K562 (cell line): ENCODE data around the gene MFAP2. TPM values are rescaled to one million over a fixed set of nuclear protein-coding genes. Genes with fewer than 3 reads are reported as not detected.
"Not testable (repeated sequence)": the region's sequence is repeated elsewhere in the genome, so short reads cannot be mapped to it uniquely, and the experiment has no call there.

Source experiments
- ATAC-seq: fragments of 200-7000 bp; cut with Tn5 transposase; 3 replicates; pipeline ENCODE4 v1.9.1; 2020; ENCODE audit warnings: moderate library complexity
- BruUV-seq: library from RNA; stranded (reverse); fragments of 400-500 nt; replicated peaks from 2 replicates; lab custom pipeline; 2021; lab: Mats Ljungman, UMichigan
- CTCF ChIA-PET: fragments of 300-600 bp; formaldehyde crosslinking; extraction: SDS; loops from one replicate; lab custom pipeline; 2021; ENCODE audit warnings: low intra/inter-chr PET ratio; lab: Yijun Ruan, JAX
- POLR2A ChIA-PET: fragments of 300-600, 350-650 bp; sonication (Branson Sonifier 250); formaldehyde crosslinking; extraction: SDS; loops from one replicate; lab custom pipeline; 2021; ENCODE audit warnings: antibody characterized with exemption, inconsistent platforms; lab: Yijun Ruan, JAX
- DNase-seq, 4 experiments: peaks; one replicate each; pipeline versions ENCODE4 v3.0.0 to v3.0.0-alpha.2; 2011 to 2018; ENCODE audit warnings: low spot score in 3 of 4, mixed read lengths in 3 of 4; ENCODE audit errors: extremely low read depth in 1 of 4
- FAIRE-seq: peaks from 2 replicates; lab custom pipeline; 2011; peaks lifted over from hg19 to GRCh38; lab: Jason Lieb, UNC
- H2AFZ ChIP-seq: 2 replicates; pipeline ENCODE4 v1.6.0; 2011; ENCODE audit warnings: low read depth, low read length, control low read depth, inconsistent platforms
- H3K27ac ChIP-seq: fragments of 200-600 bp; 3 replicates; pipeline ENCODE4 v1.8.0; 2011; ENCODE audit warnings: low read depth, mild to moderate bottlenecking, control low read depth, inconsistent platforms, low read length, moderate library complexity, mixed read lengths; ENCODE audit errors: extremely low read depth
- H3K27me3 ChIP-seq, 2 experiments: fragments of 300-600 bp in 1 of 2; 2 replicates in 1 of 2; 3 replicates in 1 of 2; pipeline versions ENCODE4 v1.6.0 to v1.8.0; 2011; ENCODE audit warnings: inconsistent platforms in 2 of 2, low read length in 2 of 2, mild to moderate bottlenecking in 1 of 2, mixed read lengths in 1 of 2, moderate library complexity in 1 of 2; ENCODE audit not compliant: control insufficient read depth in 2 of 2, insufficient read depth in 2 of 2
- H3K36me3 ChIP-seq: fragments of 300-600 bp; 3 replicates; pipeline ENCODE4 v1.8.0; 2011; ENCODE audit warnings: mild to moderate bottlenecking, low read length, inconsistent platforms; ENCODE audit not compliant: control insufficient read depth, insufficient read depth
- H3K4me1 ChIP-seq, 2 experiments: fragments of 200-600 bp in 1 of 2; replicated peaks in 1 of 2; 2 replicates in 1 of 2; 3 replicates in 1 of 2; pipeline versions ENCODE4 v1.5.1 to v1.8.0; 2011; ENCODE audit warnings: inconsistent platforms in 2 of 2, low read length in 2 of 2, mild to moderate bottlenecking in 1 of 2, mixed read lengths in 1 of 2, moderate library complexity in 1 of 2; ENCODE audit not compliant: control insufficient read depth in 2 of 2, insufficient read depth in 2 of 2
- H3K4me2 ChIP-seq: 2 replicates; pipeline ENCODE4 v1.6.1; 2011; ENCODE audit warnings: low read length, control low read depth, inconsistent platforms, mixed read lengths; ENCODE audit not compliant: insufficient read depth
- H3K4me3 ChIP-seq: fragments of 200-600 bp; sonication (generic), shearing (Covaris generic); 2 replicates; pipeline ENCODE4 v1.5.1; 2016; ENCODE audit warnings: control low read depth, inconsistent platforms
- H3K79me2 ChIP-seq: fragments of 200-600 bp; 3 replicates; pipeline ENCODE4 v1.8.0; 2011; ENCODE audit warnings: low read length, inconsistent platforms; ENCODE audit not compliant: control insufficient read depth, insufficient read depth
- H3K9ac ChIP-seq, 2 experiments: 2 replicates each; pipeline versions ENCODE4 v1.6.0 to v1.6.1; 2011; ENCODE audit warnings: low read depth in 2 of 2, low read length in 2 of 2, control low read depth in 1 of 2, inconsistent platforms in 1 of 2, mild to moderate bottlenecking in 1 of 2, mixed read lengths in 1 of 2; ENCODE audit not compliant: insufficient read depth in 1 of 2
- H3K9me1 ChIP-seq: one replicate; pipeline ENCODE4 v1.6.0; 2011; ENCODE audit warnings: inconsistent platforms, mild to moderate bottlenecking, low read length, moderate library complexity; ENCODE audit not compliant: control insufficient read depth, insufficient read depth
- H3K9me3 ChIP-seq: replicated peaks from 2 replicates; pipeline ENCODE4 v1.5.1; 2011; ENCODE audit warnings: low read depth, low read length, inconsistent platforms; ENCODE audit not compliant: control insufficient read depth, insufficient read depth
- H4K20me1 ChIP-seq: replicated peaks from 2 replicates; pipeline ENCODE4 v1.6.1; 2011; ENCODE audit warnings: low read length, inconsistent platforms, mixed read lengths; ENCODE audit not compliant: control insufficient read depth, insufficient read depth
- WGBS: fragments of 100-300 bp; shearing (Covaris generic); methylation state at CpG from one replicate; pipeline ENCODE4 v1.1.6; 2016; ENCODE audit warnings: low coverage, mixed read lengths; ENCODE audit not compliant: insufficient coverage; ENCODE audit errors: missing lambda C conversion rate; 5-methylcytosine and 5-hydroxymethylcytosine counted together
- in situ Hi-C: fragments of 300-500 bp; cut with MboI; formaldehyde crosslinking; loops from 4 replicates; pipeline ENCODE4 v1.15.0; 2018; ENCODE audit warnings: inconsistent platforms, mixed read lengths
- intact Hi-C: fragments of 100-400 bp; cut with micrococcal nuclease; formaldehyde crosslinking; loops from 2 replicates; pipeline ENCODE4 v1.14.2; 2022
- polyA plus RNA-seq, 8 experiments: library from polyadenylated mRNA; depleted of rRNA in 4 of 8; stranded (reverse) in 5 of 8; unstranded in 3 of 8; fragments of >200 nt; fragmentation: Nextera tagmentation in 2 of 8; fragmentation: Illumina TruSeq in 1 of 8; extraction: Ambion mirVana in 2 of 8; extraction: Trizol in 1 of 8; gene quantifications; 2 replicates each; pipeline versions ENCODE4 v1.2.1 to v1.2.3, GENCODE V29; 2011 to 2014; ENCODE audit warnings: inconsistent platforms in 1 of 8, missing spikeins in 1 of 8
- total RNA-seq, 7 experiments: library from RNA; depleted of rRNA in 6 of 7; stranded (reverse); fragments of >200 nt in 6 of 7; fragmentation: Illumina TruSeq in 2 of 7; extraction: Trizol in 2 of 7; gene quantifications; 2 replicates each; pipeline versions ENCODE4 v1.2.1 to v1.2.3, GENCODE V29; 2011 to 2021; ENCODE audit warnings: low replicate concordance in 1 of 7
- TF ChIP-seq, protein P1 (sequence below): sonication (generic); formaldehyde crosslinking; IDR thresholded peaks from 2 replicates; pipeline ENCODE4 v1.8.1; 2023; ENCODE audit warnings: missing genetic modification reagents, mild to moderate bottlenecking, borderline replicate concordance

Gene MFAP2
- total and polyA plus RNA-seq, 9 of the 15 experiments (the other 6 are each of a cell fraction or from before 2014, with no cell fraction given), result not detected

GRCh38 chr1:16946646-16947045 is 33.8 kb downstream of the MFAP2 start:
- TF ChIP-seq, protein P1, sequence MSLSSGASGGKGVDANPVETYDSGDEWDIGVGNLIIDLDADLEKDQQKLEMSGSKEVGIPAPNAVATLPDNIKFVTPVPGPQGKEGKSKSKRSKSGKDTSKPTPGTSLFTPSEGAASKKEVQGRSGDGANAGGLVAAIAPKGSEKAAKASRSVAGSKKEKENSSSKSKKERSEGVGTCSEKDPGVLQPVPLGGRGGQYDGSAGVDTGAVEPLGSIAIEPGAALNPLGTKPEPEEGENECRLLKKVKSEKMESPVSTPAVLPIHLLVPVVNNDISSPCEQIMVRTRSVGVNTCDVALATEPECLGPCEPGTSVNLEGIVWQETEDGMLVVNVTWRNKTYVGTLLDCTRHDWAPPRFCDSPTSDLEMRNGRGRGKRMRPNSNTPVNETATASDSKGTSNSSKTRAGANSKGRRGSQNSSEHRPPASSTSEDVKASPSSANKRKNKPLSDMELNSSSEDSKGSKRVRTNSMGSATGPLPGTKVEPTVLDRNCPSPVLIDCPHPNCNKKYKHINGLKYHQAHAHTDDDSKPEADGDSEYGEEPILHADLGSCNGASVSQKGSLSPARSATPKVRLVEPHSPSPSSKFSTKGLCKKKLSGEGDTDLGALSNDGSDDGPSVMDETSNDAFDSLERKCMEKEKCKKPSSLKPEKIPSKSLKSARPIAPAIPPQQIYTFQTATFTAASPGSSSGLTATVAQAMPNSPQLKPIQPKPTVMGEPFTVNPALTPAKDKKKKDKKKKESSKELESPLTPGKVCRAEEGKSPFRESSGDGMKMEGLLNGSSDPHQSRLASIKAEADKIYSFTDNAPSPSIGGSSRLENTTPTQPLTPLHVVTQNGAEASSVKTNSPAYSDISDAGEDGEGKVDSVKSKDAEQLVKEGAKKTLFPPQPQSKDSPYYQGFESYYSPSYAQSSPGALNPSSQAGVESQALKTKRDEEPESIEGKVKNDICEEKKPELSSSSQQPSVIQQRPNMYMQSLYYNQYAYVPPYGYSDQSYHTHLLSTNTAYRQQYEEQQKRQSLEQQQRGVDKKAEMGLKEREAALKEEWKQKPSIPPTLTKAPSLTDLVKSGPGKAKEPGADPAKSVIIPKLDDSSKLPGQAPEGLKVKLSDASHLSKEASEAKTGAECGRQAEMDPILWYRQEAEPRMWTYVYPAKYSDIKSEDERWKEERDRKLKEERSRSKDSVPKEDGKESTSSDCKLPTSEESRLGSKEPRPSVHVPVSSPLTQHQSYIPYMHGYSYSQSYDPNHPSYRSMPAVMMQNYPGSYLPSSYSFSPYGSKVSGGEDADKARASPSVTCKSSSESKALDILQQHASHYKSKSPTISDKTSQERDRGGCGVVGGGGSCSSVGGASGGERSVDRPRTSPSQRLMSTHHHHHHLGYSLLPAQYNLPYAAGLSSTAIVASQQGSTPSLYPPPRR (CRISPR knock-in tag), result no peak
- TF ChIP-seq, all 486 proteins: peak for 0
- ChIA-PET POLR2A (interaction anchor here (1.0 to 1.1 kb wide), 2 partner anchors 16 to 25 kb away, joined by 3 read pairs; partner anchors contain the start of gene CROCC), CTCF (no interaction called here)
- Histone ChIP-seq H3K4me1 (peaks cover 0 to 17% of the 10 kb centered on the region in 2 experiments; a peak in 2 of 5 replicates), H3K4me3 (no peak overlapping the region), H3K79me2 (no peaks in the 10 kb centered on the region), H3K9ac (peak overlapping the region in 1 of 2 experiments; percentile 35; a peak in 1 of 4 replicates), H2AFZ (no peak overlapping the region), H3K4me2 (no peak overlapping the region), H3K36me3 (no peaks in the 10 kb centered on the region), H3K27ac (no peak overlapping the region), H3K9me1 (peaks cover 3% of the 10 kb centered on the region), H3K9me3 (no peaks in the 10 kb centered on the region), H4K20me1 (peaks cover 4% of the 10 kb centered on the region; the same call in 1 of the 2 replicates), H3K27me3 (no peaks in the 10 kb centered on the region)
- intact Hi-C loops, result loop anchor here (1.0 kb wide), 1 partner anchor 325 kb away; no protein-coding TSS in a partner anchor
- FAIRE-seq (no peak), ATAC-seq (no peak), DNase-seq (no peak)
- in situ Hi-C loops, result loop anchor here (5.0 kb wide), 1 partner anchor 319 kb away; no protein-coding TSS in a partner anchor
- no TSS peak for BruUV-seq
- WGBS, result 53% methylated on average over 17 of the region's 19 CpGs

DNA sequence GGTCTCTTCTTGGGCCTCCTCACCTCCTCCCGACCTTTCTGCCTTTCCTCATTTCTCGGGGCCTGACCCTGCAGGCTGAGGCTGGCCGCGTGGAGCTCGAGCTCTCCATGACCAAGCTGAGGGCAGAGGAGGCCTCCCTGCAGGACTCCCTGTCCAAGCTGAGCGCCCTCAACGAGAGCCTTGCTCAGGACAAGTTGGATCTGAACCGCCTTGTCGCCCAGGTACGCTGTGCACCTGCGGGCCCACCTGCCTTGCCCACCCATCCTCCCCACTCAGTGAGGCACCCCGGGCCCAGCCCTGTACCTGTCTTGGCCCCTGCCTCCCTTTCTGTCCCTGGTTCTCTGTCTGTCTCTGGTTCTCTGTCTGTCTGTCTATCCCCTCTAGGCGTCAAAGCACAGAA is 34.2 kb downstream of the MFAP2 start:
- intact Hi-C loops, H3K27ac ChIP-seq, H2AFZ ChIP-seq, H3K4me2 ChIP-seq, H3K9me1 ChIP-seq, DNase-seq, H3K9ac ChIP-seq, H3K36me3 ChIP-seq, H3K4me3 ChIP-seq, H4K20me1 ChIP-seq, ATAC-seq, FAIRE-seq, H3K79me2 ChIP-seq, H3K27me3 ChIP-seq, BruUV-seq, H3K9me3 ChIP-seq, CTCF ChIA-PET: not testable (repeated sequence)
- 18% methylated on average over 9 of the region's 13 CpGs for WGBS
- POLR2A ChIA-PET, result interaction anchor here (1.0 kb wide), 1 partner anchor 25 kb away, joined by 3 read pairs; the partner anchor contains the start of gene CROCC
- H3K4me1 ChIP-seq, result peaks cover 0 to 17% of the 10 kb centered on the region in 2 experiments; a peak in 2 of 5 replicates
- in situ Hi-C loops, result loop anchor here (5.0 kb wide), 1 partner anchor 319 kb away; no protein-coding TSS in a partner anchor

GRCh38 chr1:16945512-16945911 is 34.9 kb downstream of the MFAP2 start:
- BruUV-seq, H3K4me3 ChIP-seq, FAIRE-seq, DNase-seq, H3K27ac ChIP-seq, CTCF ChIA-PET, H3K9me3 ChIP-seq, H2AFZ ChIP-seq, H3K9me1 ChIP-seq, H3K9ac ChIP-seq, H3K36me3 ChIP-seq, H3K79me2 ChIP-seq, POLR2A ChIA-PET, H4K20me1 ChIP-seq, intact Hi-C loops, H3K4me2 ChIP-seq, H3K27me3 ChIP-seq: not testable (repeated sequence)
- whole genome bisulfite sequencing, result 33% methylated on average over 1 of the region's 9 CpGs
- in situ Hi-C loops, result loop anchor here (5.0 kb wide), 1 partner anchor 318 kb away; no protein-coding TSS in a partner anchor
- peak; percentile 41 for ATAC-seq
- H3K4me1 ChIP-seq, result peaks cover 0 to 17% of the 10 kb centered on the region in 2 experiments; a peak in 2 of 5 replicates
